ENCODE measurements around the gene SPAG9.
A peak's percentile ranks its signal among the peaks of the same experiment; 100 is the strongest.
"Not testable (repeated sequence)": the region's sequence is repeated elsewhere in the genome, so short reads cannot be mapped to it uniquely, and the experiment has no call there.

Gene SPAG9

GRCh38 chr17:51119415-51120356 lies 982 bp downstream of the SPAG9 start:
- H3K27ac ChIP-seq = peak overlapping the region; percentile 98
- TF ChIP-seq ZFX (IDR thresholded peaks at IDR 0.05; ENCODE audit: borderline replicate concordance) (no peak), CTCF (IDR thresholded peaks at IDR 0.05) (peak; percentile 23; the same call in 1 of the 2 replicates)

- TF ChIP-seq CTCF (IDR thresholded peaks at IDR 0.05) (no peak), ZFX (IDR thresholded peaks at IDR 0.05; ENCODE audit: borderline replicate concordance) (no peak)
- no peak overlapping the region for H3K27ac ChIP-seq
These were observed 2.1 kb downstream of the SPAG9 start for GRCh38 chr17:51118330-51119195.

- TF ChIP-seq ZFX (IDR thresholded peaks at IDR 0.05; ENCODE audit: borderline replicate concordance) = no peak
- no peak for TF ChIP-seq CTCF (IDR thresholded peaks at IDR 0.05)
- H3K27ac ChIP-seq = no peak overlapping the region
These were observed 5.5 kb downstream of the SPAG9 start for GRCh38 chr17:51115179-51115578.

GRCh38 chr17:51112303-51113222 lies 8.1 kb downstream of the SPAG9 start:
- H3K27ac ChIP-seq = not testable (repeated sequence)

- no peak overlapping the region for H3K27ac ChIP-seq
- TF ChIP-seq CTCF (IDR thresholded peaks at IDR 0.05) = no peak
- no peak for TF ChIP-seq ZFX (IDR thresholded peaks at IDR 0.05; ENCODE audit: borderline replicate concordance)
These were observed 12.9 kb downstream of the SPAG9 start for GRCh38 chr17:51107778-51108177.

- H3K27ac ChIP-seq = no peak overlapping the region
- TF ChIP-seq CTCF (IDR thresholded peaks at IDR 0.05) = no peak
- TF ChIP-seq ZFX (IDR thresholded peaks at IDR 0.05; ENCODE audit: borderline replicate concordance) = no peak
These were observed 17.2 kb downstream of the SPAG9 start for GRCh38 chr17:51103451-51103850.

- no peak for TF ChIP-seq CTCF (IDR thresholded peaks at IDR 0.05)
- TF ChIP-seq ZFX (IDR thresholded peaks at IDR 0.05; ENCODE audit: borderline replicate concordance) = no peak
- no peak overlapping the region for H3K27ac ChIP-seq
These were observed 17.6 kb downstream of the SPAG9 start for GRCh38 chr17:51103050-51103449.
